ENCODE data around the gene LPAR2. TPM values are rescaled to one million over a fixed set of nuclear protein-coding genes. Genes with fewer than 3 reads are reported as not detected.

The LPAR2 gene
- polyA plus RNA-seq, 1 of the 3 experiments (the other 2 are of a cell fraction) = 4.5 TPM

GRCh38 chr19:19619849-19620210, 8.2 kb downstream of the LPAR2 start:
- no peaks in the 10 kb centered on the region for H3F3A ChIP-seq (replicated peaks; ENCODE audit: insufficient read depth)
- H3K27me3 ChIP-seq (ENCODE audit: insufficient read depth) = no peaks in the 10 kb centered on the region
- 92% methylated on average over 7 of the region's 7 CpGs for WGBS (ENCODE audit: low lambda C conversion rate)
- no peak overlapping the region for H2AFZ ChIP-seq (ENCODE audit: low read depth)
- no peaks in the 10 kb centered on the region for H3K9me3 ChIP-seq
- H3K4me3 ChIP-seq (ENCODE audit: low read depth in 2 of 2, low read length in 1 of 2) = no peak overlapping the region
- no peak overlapping the region for H3K27ac ChIP-seq (ENCODE audit: low read depth in 2 of 2, low read length in 1 of 2)
- peaks cover 19% of the 10 kb centered on the region; the same call in 1 of the 2 replicates for H3K79me2 ChIP-seq (ENCODE audit: insufficient read depth)
- H3K36me3 ChIP-seq (replicated peaks in 1 of 2; ENCODE audit: control insufficient read depth in 1 of 2, insufficient read depth in 2 of 2, low read length in 1 of 2) = no peaks in the 10 kb centered on the region
- ChIA-PET CTCF (interaction anchor here (0.9 to 2.4 kb wide), 3 partner anchors 9 to 88 kb away, joined by 3 to 11 read pairs (median 3); no protein-coding TSS in a partner anchor), POLR2A (no interaction called here)
- no peak overlapping the region for H3K9ac ChIP-seq
- no peaks in the 10 kb centered on the region for H3K9me2 ChIP-seq
- H3K4me2 ChIP-seq = no peak overlapping the region
- no peak for DNase-seq
- H3K4me1 ChIP-seq (ENCODE audit: control insufficient read depth in 1 of 2, insufficient read depth in 2 of 2, low read depth in 1 of 2, low read length in 1 of 2) = peaks cover 4% of the 10 kb centered on the region in 2 experiments; a peak in 2 of 4 replicates
- no peaks in the 10 kb centered on the region for H4K20me1 ChIP-seq (ENCODE audit: insufficient read depth)
- TF ChIP-seq REST (IDR thresholded peaks at IDR 0.05; ENCODE audit: low read depth, low read length) (no peak), RXRA (IDR thresholded peaks at IDR 0.05; ENCODE audit: borderline replicate concordance, low read depth) (no peak), IRF3 (IDR thresholded peaks at IDR 0.05; ENCODE audit: low read depth, low read length) (no peak), NRF1 (IDR thresholded peaks at IDR 0.05; ENCODE audit: low read depth, low read length) (no peak), ELF1 (IDR thresholded peaks at IDR 0.05) (no peak), TCF12 (IDR thresholded peaks at IDR 0.05) (no peak), USF2 (IDR thresholded peaks at IDR 0.05; ENCODE audit: borderline replicate concordance, low read depth, low read length) (no peak), MEF2A (IDR thresholded peaks at IDR 0.05; ENCODE audit: borderline replicate concordance, low read depth) (no peak)

- H3K9me2 ChIP-seq = no peaks in the 10 kb centered on the region
- H3F3A ChIP-seq (replicated peaks; ENCODE audit: insufficient read depth) = no peaks in the 10 kb centered on the region
- ChIA-PET CTCF (interaction anchor here (0.7 to 2.4 kb wide), 3 partner anchors 12 to 87 kb away, joined by 3 to 11 read pairs (median 3); no protein-coding TSS in a partner anchor), POLR2A (no interaction called here)
- 87% methylated on average over 21 of the region's 21 CpGs for WGBS (ENCODE audit: low lambda C conversion rate)
- H3K36me3 ChIP-seq (replicated peaks in 1 of 2; ENCODE audit: control insufficient read depth in 1 of 2, insufficient read depth in 2 of 2, low read length in 1 of 2) = no peaks in the 10 kb centered on the region
- H3K4me1 ChIP-seq (ENCODE audit: control insufficient read depth in 1 of 2, insufficient read depth in 2 of 2, low read depth in 1 of 2, low read length in 1 of 2) = peaks cover 4% of the 10 kb centered on the region in 2 experiments; a peak in 2 of 4 replicates
- no peak for DNase-seq
- H3K27me3 ChIP-seq (ENCODE audit: insufficient read depth) = no peaks in the 10 kb centered on the region
- H4K20me1 ChIP-seq (ENCODE audit: insufficient read depth) = no peaks in the 10 kb centered on the region
- 0 out of 2 replicates have a peak overlapping the region, but pooled peaks have one; percentile 43 for H3K9ac ChIP-seq
- peak overlapping the region; percentile 51 to 74 for H3K4me3 ChIP-seq (ENCODE audit: low read depth in 2 of 2, low read length in 1 of 2)
- no peak overlapping the region; a peak in 1 of 4 replicates for H3K27ac ChIP-seq (ENCODE audit: low read depth in 2 of 2, low read length in 1 of 2)
- peak overlapping the region; percentile 79 for H2AFZ ChIP-seq (ENCODE audit: low read depth)
- no peaks in the 10 kb centered on the region for H3K9me3 ChIP-seq
- peaks cover 23% of the 10 kb centered on the region; the same call in 1 of the 2 replicates for H3K79me2 ChIP-seq (ENCODE audit: insufficient read depth)
- H3K4me2 ChIP-seq = peak overlapping the region; percentile 63
- no peak for TF ChIP-seq TAF1 (IDR thresholded peaks at IDR 0.05; ENCODE audit: borderline replicate concordance, low read depth, low read length)
- TF ChIP-seq REST (IDR thresholded peaks at IDR 0.05; ENCODE audit: low read depth, low read length) = no peak
- TF ChIP-seq TEAD4 (IDR thresholded peaks at IDR 0.05; ENCODE audit: borderline replicate concordance, insufficient read depth) = no peak
- no peak for TF ChIP-seq EP300 (IDR thresholded peaks at IDR 0.05; ENCODE audit: borderline replicate concordance in 1 of 2, low read depth in 1 of 2, low read length in 1 of 2)
- no peak for TF ChIP-seq MEF2A (IDR thresholded peaks at IDR 0.05; ENCODE audit: borderline replicate concordance, low read depth)
- TF ChIP-seq USF1 (IDR thresholded peaks at IDR 0.05; ENCODE audit: borderline replicate concordance, low read depth) = no peak
- TF ChIP-seq FOSL2 (IDR thresholded peaks at IDR 0.05; ENCODE audit: borderline replicate concordance, low read depth) = no peak
- no peak for TF ChIP-seq FOXM1 (IDR thresholded peaks at IDR 0.05; ENCODE audit: low read depth)
- no peak for TF ChIP-seq EZH2phosphoT487 (IDR thresholded peaks at IDR 0.05; ENCODE audit: borderline replicate concordance, low read depth)
Observed at GRCh38 chr19:19619181-19619848, 8.7 kb downstream of the LPAR2 start.
